Kidney capillary endothelial cell (primary cell): ENCODE data around the gene OR1Q1.
"Not testable (repeated sequence)": the region's sequence is repeated elsewhere in the genome, so short reads cannot be mapped to it uniquely, and the experiment has no call there.

Experiments used
- DNase-seq: peaks from one replicate; pipeline ENCODE4 v3.0.0-alpha.2; 2018; ENCODE audit warnings: low spot score

The OR1Q1 gene

GRCh38 chr9:122614362-122614761 is at the start of gene OR1Q1:
Gene OR1Q1 (plus strand): TSS chr9:122614738. CDS start chr9:122614738, 0 bp downstream.
- no peak for DNase-seq

DNA sequence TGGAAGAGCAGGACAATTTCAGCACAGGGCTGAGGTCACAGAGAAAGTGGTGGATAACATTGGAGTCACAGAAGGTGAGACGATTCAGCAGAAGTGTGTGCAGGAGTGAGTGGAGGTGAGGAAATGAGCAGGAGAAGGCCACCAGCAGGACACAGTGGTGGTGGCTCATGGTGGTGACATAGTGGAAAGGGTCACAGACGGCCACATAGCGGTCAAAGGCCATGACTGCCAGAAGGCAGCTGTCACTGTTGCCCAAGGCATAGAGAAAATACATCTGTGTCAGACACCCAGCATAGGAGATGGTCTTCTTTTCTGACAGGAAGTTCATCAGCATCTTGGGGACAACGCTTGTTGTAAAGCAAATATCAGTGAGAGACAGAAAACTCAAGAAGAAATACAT is 46.6 kb upstream of the OR1Q1 start:
- no peak for DNase-seq

- DNase-seq, result no peak
These were observed 42.1 kb upstream of the OR1Q1 start for GRCh38 chr9:122572456-122572855.

- no peak for DNase-seq
These were observed 34.7 kb upstream of the OR1Q1 start for GRCh38 chr9:122579874-122580273.

GRCh38 chr9:122580360-122580759 is 34.2 kb upstream of the OR1Q1 start:
- peak; percentile 30 for DNase-seq

DNA sequence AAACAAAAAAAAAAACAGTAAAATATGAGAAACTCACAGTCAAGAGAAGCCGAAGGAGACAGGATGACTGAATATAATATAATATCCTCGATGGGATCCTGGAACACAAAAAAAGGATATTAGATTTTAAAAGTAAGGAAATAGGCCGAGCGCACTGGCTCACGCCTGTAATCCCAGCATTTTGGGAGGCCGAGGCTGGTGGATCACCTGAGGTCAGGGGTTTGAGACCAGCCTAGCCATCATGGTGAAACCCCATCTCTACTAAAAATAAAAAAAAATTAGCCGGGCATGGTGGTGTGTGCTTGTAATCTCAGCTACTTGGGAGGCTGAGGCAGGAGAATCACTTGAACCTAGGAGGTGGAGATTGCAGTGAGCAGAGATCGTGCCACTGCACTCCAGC is 31.3 kb upstream of the OR1Q1 start, which contains the start of gene OR1L8:
Gene OR1L8, minus strand, starts transcription at position 101 of the 400 bp plus-strand sequence. CDS start 14,907 bp downstream, outside the sequence.
- not testable (repeated sequence) for DNase-seq

- no peak for DNase-seq
These were observed 8.8 kb upstream of the OR1Q1 start for GRCh38 chr9:122605691-122606090.

DNA sequence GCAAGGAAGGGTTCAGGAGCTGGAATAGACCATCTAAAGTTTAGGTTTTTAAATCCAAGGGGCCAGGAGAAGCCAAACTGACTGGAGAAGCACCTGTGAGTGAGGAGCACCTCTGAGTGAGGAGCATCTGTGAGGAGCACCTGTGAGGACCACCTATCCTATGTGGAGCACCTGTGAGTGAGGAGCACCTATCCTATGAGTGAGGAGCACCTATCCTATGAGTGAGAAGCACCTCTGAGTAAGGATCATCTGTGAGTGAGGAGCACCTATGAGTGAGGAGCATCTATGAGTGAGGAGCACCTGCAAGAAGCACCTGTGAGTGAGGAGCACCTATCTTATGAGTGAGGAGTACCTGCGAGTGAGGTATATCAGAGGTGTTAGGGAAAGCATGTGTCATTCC is 8.0 kb upstream of the OR1Q1 start:
- no peak for DNase-seq

DNA sequence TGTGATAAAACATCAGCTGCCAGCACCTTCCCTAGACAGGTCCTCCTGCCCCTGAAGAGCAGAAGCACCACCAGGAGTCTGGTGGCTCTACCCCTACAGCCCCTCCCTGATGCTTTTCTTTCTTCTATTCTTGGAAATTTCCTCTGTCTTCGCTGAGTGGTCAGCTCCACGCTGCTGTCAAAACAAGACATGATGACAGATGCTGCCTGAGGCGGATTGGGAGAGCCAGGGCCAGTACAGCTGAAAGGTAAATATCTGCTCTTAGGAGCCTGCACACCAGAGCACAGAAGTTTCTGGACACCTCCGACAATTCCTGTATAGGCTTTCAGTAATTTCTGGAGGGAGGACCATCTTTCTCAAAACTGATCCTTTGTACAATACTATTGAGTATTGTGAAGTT is 4.7 kb upstream of the OR1Q1 start:
- no peak for DNase-seq

GRCh38 chr9:122619996-122620395 is 5.5 kb downstream of the OR1Q1 start:
- DNase-seq, result no peak

DNA sequence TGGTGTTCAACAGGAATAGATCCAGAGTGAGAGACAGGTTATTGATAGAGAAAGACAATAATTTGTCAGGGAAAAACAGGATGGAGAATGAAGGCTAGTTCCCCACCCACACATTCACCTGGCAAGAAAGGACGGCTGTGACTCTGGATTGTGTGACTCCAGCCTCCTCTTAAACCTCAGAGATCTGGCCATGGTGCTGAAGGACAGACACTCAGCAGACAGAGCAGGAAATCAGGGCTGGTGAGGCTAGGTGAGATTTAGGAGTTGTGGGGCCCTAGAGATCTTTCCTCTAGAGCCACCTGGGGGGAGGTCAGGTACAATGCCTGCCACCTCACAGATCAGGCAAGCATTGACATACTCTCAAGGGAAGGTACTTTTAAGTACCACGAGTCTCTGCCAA is 27.7 kb downstream of the OR1Q1 start:
- DNase-seq, result no peak

DNA sequence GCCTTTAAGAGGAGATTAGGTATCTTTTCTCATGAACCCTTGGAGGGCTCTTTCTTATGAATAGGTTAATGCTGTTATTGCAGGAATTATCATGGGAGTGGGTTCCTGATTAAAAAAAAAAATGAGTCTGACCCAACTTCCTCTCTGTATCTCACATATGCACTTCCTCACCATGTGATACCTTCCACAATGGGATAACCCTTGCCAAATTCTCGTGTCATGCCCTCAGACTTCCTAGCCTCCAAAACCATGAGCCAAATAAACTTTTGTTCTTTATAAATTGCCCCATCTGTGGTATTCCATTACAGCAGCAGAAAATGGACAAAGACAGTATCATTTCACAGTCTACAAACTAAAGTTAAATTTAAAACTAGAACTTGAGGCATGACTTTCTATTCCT is 41.8 kb downstream of the OR1Q1 start:
- peak; percentile 16 for DNase-seq

DNA sequence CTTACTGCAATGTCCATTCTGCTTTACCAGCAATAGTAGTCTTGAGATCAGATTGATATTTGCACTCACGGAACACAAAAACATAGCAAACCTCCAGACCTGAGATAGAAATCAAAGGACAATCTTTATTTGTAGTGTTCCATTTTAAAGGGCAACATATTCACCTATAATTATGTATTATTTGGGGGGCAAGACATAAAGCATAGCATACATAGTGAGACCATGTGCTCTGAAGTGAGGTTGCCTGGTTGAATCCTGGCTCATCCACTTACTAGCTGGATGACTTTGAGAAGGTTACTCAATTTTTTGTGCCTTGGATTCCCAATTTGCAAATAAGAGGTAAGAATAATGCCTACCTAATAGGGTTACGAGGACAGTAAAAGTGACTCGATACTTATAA is 43.0 kb downstream of the OR1Q1 start, which contains the start of gene OR1B1:
Gene OR1B1, minus strand, starts transcription at position 101 of the 400 bp plus-strand sequence.
- DNase-seq, result no peak

DNA sequence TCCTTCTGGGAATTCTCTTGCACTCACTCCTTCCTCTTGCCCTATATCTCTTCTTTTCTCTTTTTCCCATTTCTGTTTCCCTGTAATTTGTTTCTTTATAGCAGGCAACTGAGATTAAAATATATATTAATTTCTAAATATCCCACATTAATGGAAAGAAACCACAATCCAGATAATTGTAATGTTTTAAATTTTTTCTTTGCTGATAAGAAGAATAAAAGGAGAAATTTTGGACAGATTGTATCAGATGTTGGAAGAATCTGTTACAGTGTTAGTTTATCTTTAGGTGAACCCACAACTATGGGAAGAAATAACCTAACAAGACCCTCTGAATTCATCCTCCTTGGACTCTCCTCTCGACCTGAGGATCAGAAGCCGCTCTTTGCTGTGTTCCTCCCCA is 46.9 kb downstream of the OR1Q1 start, which contains the start of gene OR1L1:
Gene OR1L1, plus strand, starts transcription at position 301 of the 400 bp plus-strand sequence. Its CDS starts 0 bp downstream, at position 301.
- no peak for DNase-seq
